Neutrophil (primary cell): Measurements from ENCODE around the gene PEAK1.

Experiments
- H3K27ac ChIP-seq: fragments of 200-600 bp; sonication (generic); 2 replicates; pipeline ENCODE4 v1.5.1; 2016; ENCODE audit warnings: mild to moderate bottlenecking, moderate library complexity
- H3K27me3 ChIP-seq: fragments of 200-600 bp; sonication (generic); 2 replicates; pipeline ENCODE4 v1.6.0; 2016; ENCODE audit warnings: mild to moderate bottlenecking
- H3K36me3 ChIP-seq: fragments of 200-600 bp; sonication (generic); 2 replicates; pipeline ENCODE4 v1.5.1; 2017
- H3K4me1 ChIP-seq, 2 experiments: fragments of 200-600 bp in 1 of 2; sonication (generic) in 1 of 2; 1 replicate in 1 of 2; 2 replicates in 1 of 2; pipeline versions ENCODE4 v1.5.1 to v1.6.1; 2013 to 2016; ENCODE audit warnings: low read depth in 1 of 2, low read length in 1 of 2, mild to moderate bottlenecking in 1 of 2, moderate library complexity in 1 of 2; ENCODE audit not compliant: control insufficient read depth in 1 of 2, insufficient read depth in 1 of 2
- H3K4me3 ChIP-seq, 2 experiments: fragments of 200-600 bp in 1 of 2; sonication (generic) in 1 of 2; 1 replicate in 1 of 2; 2 replicates in 1 of 2; pipeline ENCODE4 v1.5.1; 2013 to 2016; ENCODE audit warnings: low read depth in 1 of 2, low read length in 1 of 2, mild to moderate bottlenecking in 1 of 2, moderate library complexity in 1 of 2
- H3K9me3 ChIP-seq: fragments of 200-600 bp; sonication (generic); 2 replicates; pipeline ENCODE4 v1.5.1; 2016
- TF ChIP-seq, protein P1 (sequence below): fragments of 200-600 bp; sonication (generic); IDR thresholded peaks from 2 replicates; pipeline ENCODE4 v1.5.1; 2016; ENCODE audit warnings: antibody characterized with exemption

The PEAK1 gene

DNA sequence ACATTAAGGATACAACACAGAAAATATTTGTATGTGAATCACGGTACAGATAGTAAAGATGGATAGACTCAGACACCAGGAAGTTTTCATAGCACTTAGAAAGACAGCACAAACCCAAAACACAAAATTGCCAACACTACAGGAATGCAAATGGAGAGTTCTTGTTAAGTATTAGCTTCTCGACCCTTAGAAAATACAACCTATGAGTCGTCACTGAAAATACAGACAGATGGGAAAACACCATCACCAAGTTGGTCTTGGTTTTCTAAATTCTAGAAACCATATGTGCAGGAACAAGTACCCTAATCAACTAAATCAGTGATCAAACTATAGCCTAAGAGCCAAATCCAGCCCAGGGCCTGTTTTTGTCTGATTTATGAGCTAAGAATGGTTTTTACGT, 50.7 kb downstream of the PEAK1 start:
- Histone ChIP-seq H3K27me3 (no peaks in the 10 kb centered on the region), H3K4me3 (no peak overlapping the region), H3K9me3 (no peaks in the 10 kb centered on the region), H3K4me1 (no peaks in the 10 kb centered on the region), H3K27ac (no peak overlapping the region), H3K36me3 (no peaks in the 10 kb centered on the region)
- TF ChIP-seq, protein P1, sequence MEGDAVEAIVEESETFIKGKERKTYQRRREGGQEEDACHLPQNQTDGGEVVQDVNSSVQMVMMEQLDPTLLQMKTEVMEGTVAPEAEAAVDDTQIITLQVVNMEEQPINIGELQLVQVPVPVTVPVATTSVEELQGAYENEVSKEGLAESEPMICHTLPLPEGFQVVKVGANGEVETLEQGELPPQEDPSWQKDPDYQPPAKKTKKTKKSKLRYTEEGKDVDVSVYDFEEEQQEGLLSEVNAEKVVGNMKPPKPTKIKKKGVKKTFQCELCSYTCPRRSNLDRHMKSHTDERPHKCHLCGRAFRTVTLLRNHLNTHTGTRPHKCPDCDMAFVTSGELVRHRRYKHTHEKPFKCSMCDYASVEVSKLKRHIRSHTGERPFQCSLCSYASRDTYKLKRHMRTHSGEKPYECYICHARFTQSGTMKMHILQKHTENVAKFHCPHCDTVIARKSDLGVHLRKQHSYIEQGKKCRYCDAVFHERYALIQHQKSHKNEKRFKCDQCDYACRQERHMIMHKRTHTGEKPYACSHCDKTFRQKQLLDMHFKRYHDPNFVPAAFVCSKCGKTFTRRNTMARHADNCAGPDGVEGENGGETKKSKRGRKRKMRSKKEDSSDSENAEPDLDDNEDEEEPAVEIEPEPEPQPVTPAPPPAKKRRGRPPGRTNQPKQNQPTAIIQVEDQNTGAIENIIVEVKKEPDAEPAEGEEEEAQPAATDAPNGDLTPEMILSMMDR, result no peak

DNA sequence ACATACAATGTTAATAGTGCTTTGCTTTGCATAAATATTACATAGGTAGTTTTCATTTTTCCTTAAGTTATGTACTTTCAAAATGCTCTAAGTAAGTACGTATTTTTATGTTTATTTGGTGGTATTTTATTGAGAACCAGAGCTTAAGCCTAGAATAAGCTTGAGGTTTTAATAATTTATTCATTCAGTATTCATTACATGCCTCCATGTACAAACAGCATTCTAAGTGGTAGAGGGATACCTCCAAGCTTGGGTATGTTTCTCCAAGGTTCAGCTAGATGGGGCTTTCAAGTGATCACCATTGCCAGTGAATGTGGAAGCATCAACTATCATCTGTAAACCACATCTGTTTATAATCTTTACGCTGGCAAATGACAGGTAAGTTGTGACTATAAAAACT, 52.3 kb downstream of the PEAK1 start:
- H3K4me1 ChIP-seq, result no peaks in the 10 kb centered on the region
- TF ChIP-seq, protein P1, result no peak
- H3K4me3 ChIP-seq, result no peak overlapping the region
- H3K27me3 ChIP-seq, result no peaks in the 10 kb centered on the region
- H3K36me3 ChIP-seq, result no peaks in the 10 kb centered on the region
- no peak overlapping the region for H3K27ac ChIP-seq
- H3K9me3 ChIP-seq, result no peaks in the 10 kb centered on the region

- Histone ChIP-seq H3K4me3 (no peak overlapping the region), H3K27ac (no peak overlapping the region), H3K9me3 (no peaks in the 10 kb centered on the region), H3K4me1 (no peaks in the 10 kb centered on the region), H3K27me3 (no peaks in the 10 kb centered on the region), H3K36me3 (no peaks in the 10 kb centered on the region)
- TF ChIP-seq, protein P1, result no peak
Measured at GRCh38 chr15:77361456-77361855, 58.4 kb downstream of the PEAK1 start.

- Histone ChIP-seq H3K36me3 (no peaks in the 10 kb centered on the region), H3K4me3 (no peak overlapping the region), H3K27me3 (no peaks in the 10 kb centered on the region), H3K27ac (no peak overlapping the region), H3K9me3 (no peaks in the 10 kb centered on the region), H3K4me1 (peaks cover 8 to 10% of the 10 kb centered on the region in 2 experiments)
- TF ChIP-seq, protein P1, result no peak
Measured at GRCh38 chr15:77358545-77359240, 61.2 kb downstream of the PEAK1 start.

GRCh38 chr15:77356305-77356704, 63.6 kb downstream of the PEAK1 start:
- no peaks in the 10 kb centered on the region for H3K9me3 ChIP-seq
- no peak overlapping the region for H3K4me3 ChIP-seq
- no peaks in the 10 kb centered on the region for H3K36me3 ChIP-seq
- H3K4me1 ChIP-seq, result peaks cover 13 to 19% of the 10 kb centered on the region in 2 experiments
- TF ChIP-seq, protein P1, result no peak
- no peak overlapping the region for H3K27ac ChIP-seq
- H3K27me3 ChIP-seq, result no peaks in the 10 kb centered on the region
